Liver (tissue), 2 donors: ENCODE measurements around the gene SMIM44.

Experiments used
- TF ChIP-seq, protein P1 (sequence below): fragments of 150-350 bp; IDR thresholded peaks from 2 replicates; pipeline ENCODE4 v1.5.1; 2017; ENCODE audit warnings: improper control_type of control experiment, low read depth, low read length; ENCODE audit not compliant: missing input control
- TF ChIP-seq, protein P2 (sequence below): IDR thresholded peaks from 2 replicates; pipeline ENCODE4 v1.6.1; 2016; ENCODE audit warnings: antibody characterized with exemption
- donor health status: healthy.

DNA sequence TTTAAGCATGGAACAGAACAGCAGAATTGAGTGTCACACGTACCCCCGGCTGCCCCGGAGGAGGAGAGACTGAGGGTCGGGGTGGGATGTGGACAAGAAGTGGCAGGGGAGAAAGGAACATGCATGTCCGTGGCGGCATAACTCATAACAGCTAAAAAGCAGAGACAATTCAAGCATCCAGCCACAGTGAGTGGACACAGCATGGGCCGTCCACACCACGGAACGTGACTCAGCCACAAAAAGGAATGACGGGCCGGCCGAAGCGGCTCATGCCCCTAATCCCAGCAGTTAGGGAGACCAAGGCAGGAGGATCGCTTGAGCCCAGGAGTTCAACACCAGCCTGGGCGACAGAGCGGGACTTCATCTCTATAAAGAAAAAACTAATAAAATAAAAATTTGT lies 9.7 kb upstream of the SMIM44 start:
- TF ChIP-seq, protein P1, sequence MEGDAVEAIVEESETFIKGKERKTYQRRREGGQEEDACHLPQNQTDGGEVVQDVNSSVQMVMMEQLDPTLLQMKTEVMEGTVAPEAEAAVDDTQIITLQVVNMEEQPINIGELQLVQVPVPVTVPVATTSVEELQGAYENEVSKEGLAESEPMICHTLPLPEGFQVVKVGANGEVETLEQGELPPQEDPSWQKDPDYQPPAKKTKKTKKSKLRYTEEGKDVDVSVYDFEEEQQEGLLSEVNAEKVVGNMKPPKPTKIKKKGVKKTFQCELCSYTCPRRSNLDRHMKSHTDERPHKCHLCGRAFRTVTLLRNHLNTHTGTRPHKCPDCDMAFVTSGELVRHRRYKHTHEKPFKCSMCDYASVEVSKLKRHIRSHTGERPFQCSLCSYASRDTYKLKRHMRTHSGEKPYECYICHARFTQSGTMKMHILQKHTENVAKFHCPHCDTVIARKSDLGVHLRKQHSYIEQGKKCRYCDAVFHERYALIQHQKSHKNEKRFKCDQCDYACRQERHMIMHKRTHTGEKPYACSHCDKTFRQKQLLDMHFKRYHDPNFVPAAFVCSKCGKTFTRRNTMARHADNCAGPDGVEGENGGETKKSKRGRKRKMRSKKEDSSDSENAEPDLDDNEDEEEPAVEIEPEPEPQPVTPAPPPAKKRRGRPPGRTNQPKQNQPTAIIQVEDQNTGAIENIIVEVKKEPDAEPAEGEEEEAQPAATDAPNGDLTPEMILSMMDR = no peak
- TF ChIP-seq, protein P2, sequence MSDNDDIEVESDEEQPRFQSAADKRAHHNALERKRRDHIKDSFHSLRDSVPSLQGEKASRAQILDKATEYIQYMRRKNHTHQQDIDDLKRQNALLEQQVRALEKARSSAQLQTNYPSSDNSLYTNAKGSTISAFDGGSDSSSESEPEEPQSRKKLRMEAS = no peak
